ENCODE data around the gene CPE.

DNA sequence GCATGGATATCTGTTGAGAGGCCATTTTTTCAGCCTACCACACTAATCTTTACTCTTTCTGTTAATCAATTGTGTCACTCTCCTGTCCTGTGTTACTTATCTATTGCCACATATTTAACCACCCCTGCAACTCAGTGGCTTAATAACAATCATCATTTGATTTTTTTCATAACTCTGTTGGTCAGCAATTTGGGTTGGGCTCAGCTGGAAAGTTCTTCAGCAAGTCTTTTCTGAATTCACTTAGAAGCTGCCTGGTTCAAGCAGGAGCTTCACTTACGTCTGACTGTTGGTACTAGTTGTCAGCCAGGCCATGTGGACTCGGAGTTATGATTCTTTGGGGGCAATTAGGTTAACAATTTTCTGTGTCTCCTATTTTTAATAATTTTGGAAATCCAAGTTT, 50.1 kb downstream of the CPE start:
- TF ChIP-seq, protein P1, sequence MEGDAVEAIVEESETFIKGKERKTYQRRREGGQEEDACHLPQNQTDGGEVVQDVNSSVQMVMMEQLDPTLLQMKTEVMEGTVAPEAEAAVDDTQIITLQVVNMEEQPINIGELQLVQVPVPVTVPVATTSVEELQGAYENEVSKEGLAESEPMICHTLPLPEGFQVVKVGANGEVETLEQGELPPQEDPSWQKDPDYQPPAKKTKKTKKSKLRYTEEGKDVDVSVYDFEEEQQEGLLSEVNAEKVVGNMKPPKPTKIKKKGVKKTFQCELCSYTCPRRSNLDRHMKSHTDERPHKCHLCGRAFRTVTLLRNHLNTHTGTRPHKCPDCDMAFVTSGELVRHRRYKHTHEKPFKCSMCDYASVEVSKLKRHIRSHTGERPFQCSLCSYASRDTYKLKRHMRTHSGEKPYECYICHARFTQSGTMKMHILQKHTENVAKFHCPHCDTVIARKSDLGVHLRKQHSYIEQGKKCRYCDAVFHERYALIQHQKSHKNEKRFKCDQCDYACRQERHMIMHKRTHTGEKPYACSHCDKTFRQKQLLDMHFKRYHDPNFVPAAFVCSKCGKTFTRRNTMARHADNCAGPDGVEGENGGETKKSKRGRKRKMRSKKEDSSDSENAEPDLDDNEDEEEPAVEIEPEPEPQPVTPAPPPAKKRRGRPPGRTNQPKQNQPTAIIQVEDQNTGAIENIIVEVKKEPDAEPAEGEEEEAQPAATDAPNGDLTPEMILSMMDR (IDR thresholded peaks at IDR 0.05; ENCODE audit: low read length), result no peak
- TF ChIP-seq EZH2 (IDR thresholded peaks at IDR 0.05; ENCODE audit: borderline replicate concordance, low read length), result no peak

Measured in OCI-LY1 (cell line).